ENCODE results near the gene SPATA7. TPM values are rescaled to one million over a fixed set of nuclear protein-coding genes. Genes with fewer than 3 reads are reported as not detected.

The SPATA7 gene
- total RNA-seq, 5 donors from 2014 or later (not counting 1 experiment from before 2014, with no cell fraction given) = 2.4 to 4.3 (median 3.5) TPM

- CTCF ChIA-PET = no interaction called here
- H3K4me3 Mint-ChIP-seq = no peak overlapping the region
- no peak for ATAC-seq (replicated peaks in 1 of 4)
- DNase-seq = no peak
- no peak overlapping the region for H3K4me3 ChIP-seq (ENCODE audit: control insufficient read depth in 1 of 2, extremely low read depth in 1 of 2, low read length in 1 of 2)
- no peak overlapping the region for H3K27ac ChIP-seq (ENCODE audit: low read length)
- WGBS (ENCODE audit: insufficient coverage) = 90% methylated on average over 2 of the region's 7 CpGs
- peaks cover 3 to 5% of the 10 kb centered on the region in 2 donors for H3K27me3 Mint-ChIP-seq
- H3K36me3 Mint-ChIP-seq = no peaks in the 10 kb centered on the region
- no peaks in the 10 kb centered on the region for H3K4me1 ChIP-seq (ENCODE audit: control insufficient read depth in 1 of 2, extremely low read depth in 1 of 2, insufficient read depth in 2 of 2, low read length in 2 of 2)
- H3K9me3 ChIP-seq = no peaks in the 10 kb centered on the region
- no peak overlapping the region for H3K27ac Mint-ChIP-seq
- H3K27me3 ChIP-seq (replicated peaks in 1 of 2; ENCODE audit: control insufficient read depth in 2 of 2, extremely low read depth in 1 of 2, insufficient read depth in 2 of 2, low read length in 1 of 2) = no peaks in the 10 kb centered on the region
- POLR2A ChIA-PET = no interaction called here
- H3K4me1 Mint-ChIP-seq = no peaks in the 10 kb centered on the region
- no peaks in the 10 kb centered on the region for H3K9me3 Mint-ChIP-seq
- no peaks in the 10 kb centered on the region for H3K36me3 ChIP-seq (ENCODE audit: control insufficient read depth in 2 of 2, extremely low read depth in 1 of 2, insufficient read depth in 1 of 2, low read length in 1 of 2)
These were observed 90.8 kb downstream of the SPATA7 start for GRCh38 chr14:88476214-88476774.

- ChIA-PET CTCF (no interaction called here), POLR2A (no interaction called here)
- Histone ChIP-seq H3K27me3 (replicated peaks in 1 of 2; ENCODE audit: control insufficient read depth in 2 of 2, extremely low read depth in 1 of 2, insufficient read depth in 2 of 2, low read length in 1 of 2) (peaks cover 0 to 3% of the 10 kb centered on the region in 2 experiments), H3K4me3 (ENCODE audit: control insufficient read depth in 1 of 2, extremely low read depth in 1 of 2, low read length in 1 of 2) (no peak overlapping the region), H3K4me1 (ENCODE audit: control insufficient read depth in 1 of 2, extremely low read depth in 1 of 2, insufficient read depth in 2 of 2, low read length in 2 of 2) (no peaks in the 10 kb centered on the region), H3K36me3 (ENCODE audit: control insufficient read depth in 2 of 2, extremely low read depth in 1 of 2, insufficient read depth in 1 of 2, low read length in 1 of 2) (no peaks in the 10 kb centered on the region), H3K27ac (ENCODE audit: low read length) (no peak overlapping the region), H3K9me3 (no peaks in the 10 kb centered on the region)
- H3K4me1 Mint-ChIP-seq = no peaks in the 10 kb centered on the region
- H3K36me3 Mint-ChIP-seq = no peaks in the 10 kb centered on the region
- WGBS (ENCODE audit: insufficient coverage) = no CpG with 5 or more reads among the region's 2 CpGs
- no peak overlapping the region for H3K27ac Mint-ChIP-seq
- peaks cover 7 to 8% of the 10 kb centered on the region in 2 donors for H3K27me3 Mint-ChIP-seq
- no peak overlapping the region for H3K4me3 Mint-ChIP-seq
- no peak for ATAC-seq (replicated peaks in 1 of 4)
- DNase-seq = no peak
- no peaks in the 10 kb centered on the region for H3K9me3 Mint-ChIP-seq
These were observed 91.4 kb downstream of the SPATA7 start for GRCh38 chr14:88476825-88477224.

DNA sequence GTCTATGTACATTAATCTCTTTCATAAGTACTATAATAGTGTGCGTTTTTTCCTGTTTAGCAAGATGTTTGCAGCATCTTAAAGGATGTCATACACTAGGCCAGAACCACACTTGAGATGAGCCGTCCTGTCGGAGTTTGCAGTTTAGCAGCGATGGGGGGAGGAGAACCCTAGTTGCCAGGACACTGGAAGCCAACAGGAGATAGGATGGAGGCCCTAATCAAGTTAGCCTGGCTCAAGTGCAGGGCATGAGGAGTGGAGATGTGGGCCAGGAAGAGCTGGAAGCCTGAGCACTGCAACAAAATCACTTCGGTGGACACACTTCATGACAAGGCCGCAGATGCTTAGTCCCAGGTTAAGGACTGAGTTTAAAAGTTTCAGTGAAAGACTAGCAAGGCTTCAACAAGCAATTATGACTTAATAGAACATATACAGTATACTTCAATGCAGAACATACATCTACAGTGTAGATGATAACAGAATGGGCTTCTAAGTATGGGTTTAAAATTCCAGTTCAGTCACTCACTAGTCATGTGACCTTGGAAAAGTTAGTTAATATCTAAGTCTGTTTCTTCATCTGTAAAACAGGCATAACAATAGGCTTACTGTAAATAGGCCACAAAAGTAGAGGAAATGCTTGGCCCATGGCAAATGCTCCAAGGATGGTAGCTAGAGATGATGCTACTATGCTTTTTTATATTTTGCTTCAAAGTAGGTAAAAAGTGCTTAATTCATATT is 92.2 kb downstream of the SPATA7 start:
- H3K9me3 Mint-ChIP-seq = no peaks in the 10 kb centered on the region
- Histone ChIP-seq H3K4me3 (ENCODE audit: control insufficient read depth in 1 of 2, extremely low read depth in 1 of 2, low read length in 1 of 2) (no peak overlapping the region), H3K27ac (ENCODE audit: low read length) (no peak overlapping the region), H3K4me1 (ENCODE audit: control insufficient read depth in 1 of 2, extremely low read depth in 1 of 2, insufficient read depth in 2 of 2, low read length in 2 of 2) (no peaks in the 10 kb centered on the region), H3K9me3 (no peaks in the 10 kb centered on the region), H3K36me3 (ENCODE audit: control insufficient read depth in 2 of 2, extremely low read depth in 1 of 2, insufficient read depth in 1 of 2, low read length in 1 of 2) (no peaks in the 10 kb centered on the region), H3K27me3 (replicated peaks in 1 of 2; ENCODE audit: control insufficient read depth in 2 of 2, extremely low read depth in 1 of 2, insufficient read depth in 2 of 2, low read length in 1 of 2) (peaks cover 0 to 10% of the 10 kb centered on the region in 2 experiments)
- peaks cover 0 to 4% (median 0%) of the 10 kb centered on the region in 3 donors for H3K4me1 Mint-ChIP-seq
- 95% methylated on average over 5 of the region's 6 CpGs for WGBS (ENCODE audit: insufficient coverage)
- DNase-seq (no peak), ATAC-seq (replicated peaks in 1 of 4) (no peak)
- POLR2A ChIA-PET = no interaction called here
- H3K27me3 Mint-ChIP-seq = peaks cover 15 to 17% of the 10 kb centered on the region in 2 donors
- no peak overlapping the region for H3K27ac Mint-ChIP-seq
- H3K36me3 Mint-ChIP-seq = no peaks in the 10 kb centered on the region
- H3K4me3 Mint-ChIP-seq = no peak overlapping the region
- CTCF ChIA-PET = no interaction called here

- no peaks in the 10 kb centered on the region for H3K4me1 ChIP-seq (ENCODE audit: control insufficient read depth in 1 of 2, extremely low read depth in 1 of 2, insufficient read depth in 2 of 2, low read length in 2 of 2)
- H3K4me3 Mint-ChIP-seq = no peak overlapping the region
- POLR2A ChIA-PET = no interaction called here
These were observed 93.5 kb downstream of the SPATA7 start for GRCh38 chr14:88478931-88479330.

DNA sequence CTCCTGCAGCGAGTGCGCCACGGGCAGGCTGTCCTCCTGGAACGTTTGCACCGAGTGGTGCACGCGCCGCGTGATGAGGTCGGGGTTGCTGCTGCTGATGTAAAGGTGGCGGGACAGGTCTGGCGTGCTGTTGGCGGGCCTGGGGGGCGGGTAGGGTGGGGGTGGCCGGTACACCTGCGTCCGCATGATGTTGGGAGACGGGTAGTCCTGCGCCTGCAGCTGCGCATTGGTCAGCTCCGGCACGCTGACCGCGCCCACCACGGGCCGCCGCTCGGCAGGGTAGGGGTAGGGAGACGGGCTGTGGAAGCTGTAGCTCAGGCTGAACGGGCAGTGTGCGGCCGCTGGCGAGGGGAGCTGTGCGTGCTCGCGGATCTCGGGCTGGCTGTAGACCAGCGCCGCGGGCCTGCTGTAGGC is 94.1 kb downstream of the SPATA7 start:
- H3K27me3 ChIP-seq (replicated peaks in 1 of 2; ENCODE audit: control insufficient read depth in 2 of 2, extremely low read depth in 1 of 2, insufficient read depth in 2 of 2, low read length in 1 of 2) = peaks cover 0 to 18% of the 10 kb centered on the region in 2 experiments
- H3K4me3 Mint-ChIP-seq = no peak overlapping the region
- H3K27me3 Mint-ChIP-seq = peaks cover 16 to 25% of the 10 kb centered on the region in 2 donors
- H3K36me3 Mint-ChIP-seq = no peaks in the 10 kb centered on the region
- no peaks in the 10 kb centered on the region for H3K36me3 ChIP-seq (ENCODE audit: control insufficient read depth in 2 of 2, extremely low read depth in 1 of 2, insufficient read depth in 1 of 2, low read length in 1 of 2)
- H3K9me3 Mint-ChIP-seq = no peaks in the 10 kb centered on the region
- no peak for DNase-seq
- H3K4me3 ChIP-seq (ENCODE audit: control insufficient read depth in 1 of 2, extremely low read depth in 1 of 2, low read length in 1 of 2) = no peak overlapping the region
- peaks cover 0 to 4% (median 0%) of the 10 kb centered on the region in 3 donors for H3K4me1 Mint-ChIP-seq
- CTCF ChIA-PET = interaction anchor here in 1 of 2 donors (0.6 kb wide), 1 partner anchor 14 kb away, joined by 3 read pairs; no protein-coding TSS in a partner anchor
- H3K27ac ChIP-seq (ENCODE audit: low read length) = no peak overlapping the region
- no peaks in the 10 kb centered on the region for H3K4me1 ChIP-seq (ENCODE audit: control insufficient read depth in 1 of 2, extremely low read depth in 1 of 2, insufficient read depth in 2 of 2, low read length in 2 of 2)
- no peaks in the 10 kb centered on the region for H3K9me3 ChIP-seq
- 92% methylated on average over 35 of the region's 40 CpGs for WGBS (ENCODE audit: insufficient coverage)
- no peak overlapping the region for H3K27ac Mint-ChIP-seq
- POLR2A ChIA-PET = no interaction called here
- no peak for ATAC-seq (replicated peaks in 1 of 4)

More at GRCh38 chr14:88478931-88479330, 93.5 kb downstream of the SPATA7 start:
- peaks cover 0 to 17% of the 10 kb centered on the region in 2 experiments for H3K27me3 ChIP-seq (replicated peaks in 1 of 2; ENCODE audit: control insufficient read depth in 2 of 2, extremely low read depth in 1 of 2, insufficient read depth in 2 of 2, low read length in 1 of 2)
- DNase-seq = no peak
- H3K36me3 Mint-ChIP-seq = no peaks in the 10 kb centered on the region
- peaks cover 16 to 25% of the 10 kb centered on the region in 2 donors for H3K27me3 Mint-ChIP-seq
- H3K4me1 Mint-ChIP-seq = peaks cover 0 to 4% (median 0%) of the 10 kb centered on the region in 3 donors
- no peak overlapping the region for H3K27ac ChIP-seq (ENCODE audit: low read length)
- no peak overlapping the region for H3K27ac Mint-ChIP-seq
- no peak for ATAC-seq (replicated peaks in 1 of 4)
- CTCF ChIA-PET = no interaction called here
- no peaks in the 10 kb centered on the region for H3K9me3 Mint-ChIP-seq
- 95% methylated on average over 32 of the region's 36 CpGs for WGBS (ENCODE audit: insufficient coverage)
- H3K9me3 ChIP-seq = no peaks in the 10 kb centered on the region
- H3K36me3 ChIP-seq (ENCODE audit: control insufficient read depth in 2 of 2, extremely low read depth in 1 of 2, insufficient read depth in 1 of 2, low read length in 1 of 2) = no peaks in the 10 kb centered on the region
- no peak overlapping the region for H3K4me3 ChIP-seq (ENCODE audit: control insufficient read depth in 1 of 2, extremely low read depth in 1 of 2, low read length in 1 of 2)

- Histone ChIP-seq H3K27ac (ENCODE audit: low read length) (no peak overlapping the region), H3K36me3 (ENCODE audit: control insufficient read depth in 2 of 2, extremely low read depth in 1 of 2, insufficient read depth in 1 of 2, low read length in 1 of 2) (no peaks in the 10 kb centered on the region), H3K4me1 (ENCODE audit: control insufficient read depth in 1 of 2, extremely low read depth in 1 of 2, insufficient read depth in 2 of 2, low read length in 2 of 2) (no peaks in the 10 kb centered on the region), H3K27me3 (replicated peaks in 1 of 2; ENCODE audit: control insufficient read depth in 2 of 2, extremely low read depth in 1 of 2, insufficient read depth in 2 of 2, low read length in 1 of 2) (peaks cover 0 to 21% of the 10 kb centered on the region in 2 experiments), H3K4me3 (ENCODE audit: control insufficient read depth in 1 of 2, extremely low read depth in 1 of 2, low read length in 1 of 2) (no peak overlapping the region), H3K9me3 (no peaks in the 10 kb centered on the region)
- ChIA-PET CTCF (interaction anchor here in 1 of 2 donors (1.1 kb wide), 1 partner anchor 11 kb away, joined by 3 read pairs; no protein-coding TSS in a partner anchor), POLR2A (interaction anchor here in 1 of 2 donors (0.5 kb wide), 1 partner anchor 86 kb away, joined by 3 read pairs; no protein-coding TSS in a partner anchor)
- WGBS (ENCODE audit: insufficient coverage) = no CpG with 5 or more reads among the region's 2 CpGs
- Mint-ChIP-seq H3K27me3 (peaks cover 18 to 29% of the 10 kb centered on the region in 2 donors), H3K4me1 (peaks cover 0 to 4% (median 0%) of the 10 kb centered on the region in 3 donors), H3K36me3 (no peaks in the 10 kb centered on the region), H3K27ac (no peak overlapping the region), H3K4me3 (no peak overlapping the region), H3K9me3 (no peaks in the 10 kb centered on the region)
- no peak for ATAC-seq (replicated peaks in 1 of 4)
- DNase-seq = no peak
These were observed 95.6 kb downstream of the SPATA7 start for GRCh38 chr14:88481059-88481458.

All from T-cell (primary cell).